Fibroblast of pulmonary artery (primary cell): ENCODE measurements around the gene GALE.
"Not testable (repeated sequence)": the region's sequence is repeated elsewhere in the genome, so short reads cannot be mapped to it uniquely, and the experiment has no call there.

Experiments
- DNase-seq: peaks from one replicate; pipeline ENCODE4 v3.0.0-alpha.2; 2010; ENCODE audit warnings: low read depth
- H3K4me3 ChIP-seq: replicated peaks from 2 replicates; pipeline ENCODE4 v1.5.1; 2011; ENCODE audit warnings: low read depth, mild to moderate bottlenecking, control low read depth, low read length, moderate library complexity
- TF ChIP-seq, protein P1 (sequence below): IDR thresholded peaks from 2 replicates; pipeline ENCODE4 v1.5.1; 2011; ENCODE audit warnings: mild to moderate bottlenecking, control low read depth, low read length, inconsistent platforms; ENCODE audit errors: missing control alignments

The GALE gene

DNA sequence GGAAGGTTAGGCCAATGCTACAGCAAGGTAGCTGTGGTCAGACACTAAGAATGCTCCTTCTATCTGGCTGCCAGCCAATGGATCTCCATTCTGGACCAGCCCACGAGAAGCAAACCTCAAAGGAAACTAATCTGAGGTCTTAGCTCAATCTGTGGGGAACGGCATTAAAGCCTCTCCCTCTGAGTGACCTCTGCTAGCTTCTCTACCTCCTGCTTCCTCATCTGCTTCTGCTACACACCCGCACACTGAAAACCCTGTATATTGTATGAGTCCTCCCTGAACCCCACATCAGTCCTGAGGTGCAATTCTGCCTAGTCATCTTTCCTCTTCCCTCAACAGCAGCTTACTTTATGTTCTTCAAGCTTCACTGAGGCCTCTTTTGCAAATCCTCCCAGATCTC lies 6.9 kb upstream of the GALE start:
- DNase-seq: no peak
- TF ChIP-seq, protein P1, sequence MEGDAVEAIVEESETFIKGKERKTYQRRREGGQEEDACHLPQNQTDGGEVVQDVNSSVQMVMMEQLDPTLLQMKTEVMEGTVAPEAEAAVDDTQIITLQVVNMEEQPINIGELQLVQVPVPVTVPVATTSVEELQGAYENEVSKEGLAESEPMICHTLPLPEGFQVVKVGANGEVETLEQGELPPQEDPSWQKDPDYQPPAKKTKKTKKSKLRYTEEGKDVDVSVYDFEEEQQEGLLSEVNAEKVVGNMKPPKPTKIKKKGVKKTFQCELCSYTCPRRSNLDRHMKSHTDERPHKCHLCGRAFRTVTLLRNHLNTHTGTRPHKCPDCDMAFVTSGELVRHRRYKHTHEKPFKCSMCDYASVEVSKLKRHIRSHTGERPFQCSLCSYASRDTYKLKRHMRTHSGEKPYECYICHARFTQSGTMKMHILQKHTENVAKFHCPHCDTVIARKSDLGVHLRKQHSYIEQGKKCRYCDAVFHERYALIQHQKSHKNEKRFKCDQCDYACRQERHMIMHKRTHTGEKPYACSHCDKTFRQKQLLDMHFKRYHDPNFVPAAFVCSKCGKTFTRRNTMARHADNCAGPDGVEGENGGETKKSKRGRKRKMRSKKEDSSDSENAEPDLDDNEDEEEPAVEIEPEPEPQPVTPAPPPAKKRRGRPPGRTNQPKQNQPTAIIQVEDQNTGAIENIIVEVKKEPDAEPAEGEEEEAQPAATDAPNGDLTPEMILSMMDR: no peak
- no peak overlapping the region for H3K4me3 ChIP-seq

DNA sequence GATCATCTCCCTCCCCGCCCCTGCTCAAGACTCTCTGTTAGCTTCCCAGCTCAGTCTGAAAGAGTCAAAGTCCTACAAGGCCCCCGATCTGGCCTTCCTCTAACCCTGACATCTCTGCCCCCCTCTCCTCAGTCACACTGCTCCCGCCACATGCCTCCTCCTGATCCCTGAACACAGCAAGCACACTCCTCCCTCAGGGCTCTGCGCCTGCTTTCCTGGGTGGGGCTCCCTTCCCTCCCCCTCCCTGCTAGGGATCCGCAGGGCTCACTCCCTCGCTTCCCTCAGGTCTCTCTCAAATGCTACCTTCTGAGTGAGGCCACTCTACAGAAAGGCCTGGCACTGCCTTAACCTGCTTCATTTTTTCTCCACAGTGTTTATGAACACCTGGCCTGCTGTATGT lies 5.7 kb upstream of the GALE start:
- TF ChIP-seq, protein P1: no peak
- DNase-seq: no peak
- no peak overlapping the region for H3K4me3 ChIP-seq

DNA sequence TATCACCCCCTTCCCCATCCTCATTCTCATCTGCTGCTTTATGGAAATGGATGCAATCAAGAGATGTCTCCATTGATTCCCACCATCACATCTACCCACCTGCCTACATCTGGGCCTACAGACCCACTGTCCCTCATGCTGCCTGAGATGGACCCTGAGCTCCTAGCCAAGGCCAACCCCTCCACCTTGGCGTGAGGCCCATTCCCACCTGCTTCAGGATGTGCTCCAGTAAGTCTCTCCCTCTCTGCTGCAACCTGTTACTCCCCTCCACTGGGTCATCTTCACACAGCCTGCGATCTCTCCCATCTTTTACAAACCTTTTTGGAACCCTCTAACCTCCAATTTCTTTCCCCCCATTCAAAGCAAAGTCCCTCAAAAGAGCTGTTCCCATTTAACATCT lies 4.5 kb upstream of the GALE start:
- TF ChIP-seq, protein P1: no peak
- DNase-seq: no peak
- H3K4me3 ChIP-seq: no peak overlapping the region

DNA sequence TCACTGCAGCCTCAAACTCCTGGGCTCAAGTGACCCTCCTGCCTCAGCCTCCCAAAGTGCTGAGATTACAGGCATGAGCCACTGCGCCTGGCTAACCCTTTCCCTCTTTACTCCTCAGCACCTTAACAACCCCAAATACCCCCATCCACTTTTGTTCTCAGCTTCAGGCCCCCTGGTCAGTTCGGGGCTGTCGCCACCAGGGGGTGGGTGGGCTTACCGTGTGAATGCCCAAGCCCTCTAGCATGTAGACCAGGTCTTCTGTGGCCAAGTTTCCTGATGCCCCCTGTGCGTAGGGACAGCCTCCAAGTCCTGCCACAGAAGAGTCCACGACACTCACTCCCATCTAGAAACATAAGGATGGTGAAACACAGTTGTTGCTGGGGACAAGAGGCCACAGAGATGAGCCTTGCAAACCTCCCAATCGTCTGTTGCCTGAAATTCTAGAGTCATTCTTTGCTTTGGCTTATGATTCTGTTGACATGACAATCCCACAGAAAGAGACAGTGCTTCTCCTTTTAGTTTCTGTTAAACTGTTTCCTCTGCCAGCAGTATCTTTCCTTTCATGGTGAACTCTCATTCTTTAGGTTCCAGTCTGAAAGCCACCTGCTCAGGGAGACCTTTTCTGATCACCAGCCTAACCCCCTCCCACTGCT lies 3.8 kb upstream of the GALE start:
- TF ChIP-seq, protein P1: peak; percentile 22
- H3K4me3 ChIP-seq: no peak overlapping the region
- DNase-seq: no peak

DNA sequence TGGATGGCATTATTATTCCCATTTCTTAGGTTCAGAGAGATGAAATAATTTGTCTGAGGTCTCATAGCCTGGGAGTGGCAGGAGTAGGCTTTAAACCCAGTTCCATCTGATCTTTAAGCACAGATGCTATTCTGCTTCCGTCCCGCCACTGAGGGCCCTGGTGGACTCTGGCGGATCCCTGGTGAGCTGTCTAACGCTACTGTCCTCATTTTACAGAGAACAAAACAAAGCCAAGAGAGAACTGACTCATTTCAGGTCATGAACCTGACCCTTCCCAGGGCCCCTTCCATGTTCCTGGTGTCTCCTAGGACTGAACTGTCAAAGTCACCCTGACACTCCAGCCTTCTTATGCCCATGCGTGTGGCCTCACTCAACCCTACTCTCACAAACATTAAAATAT lies 3.1 kb upstream of the GALE start:
- no peak overlapping the region for H3K4me3 ChIP-seq
- no peak for DNase-seq
- TF ChIP-seq, protein P1: no peak

DNA sequence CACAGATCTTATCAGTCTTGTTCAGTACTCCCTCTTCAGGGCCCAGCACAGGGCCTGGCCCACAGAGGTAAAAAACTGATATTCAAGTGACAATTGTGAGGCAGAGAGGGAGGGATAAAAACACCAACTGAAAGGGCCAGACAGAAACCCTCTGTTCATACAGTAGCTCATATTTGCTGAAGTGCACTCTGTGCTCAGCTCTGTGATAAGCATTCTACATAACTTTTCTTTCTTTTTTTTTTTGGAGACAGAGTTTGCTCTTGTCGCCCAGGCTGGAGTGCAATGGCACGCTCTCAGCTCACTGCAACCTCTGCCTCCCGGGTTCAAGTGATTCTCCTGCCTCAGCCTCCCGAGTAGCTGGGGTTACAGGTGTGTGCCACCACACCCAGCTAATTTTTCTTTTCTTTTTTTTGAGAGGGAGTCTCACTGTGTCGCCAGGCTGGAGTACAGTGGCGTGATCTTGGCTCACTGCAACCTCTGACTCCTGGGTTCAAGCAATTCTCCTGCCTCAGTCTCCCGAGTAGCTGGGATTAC lies 2.3 kb upstream of the GALE start:
- H3K4me3 ChIP-seq, DNase-seq: not testable (repeated sequence)

DNA sequence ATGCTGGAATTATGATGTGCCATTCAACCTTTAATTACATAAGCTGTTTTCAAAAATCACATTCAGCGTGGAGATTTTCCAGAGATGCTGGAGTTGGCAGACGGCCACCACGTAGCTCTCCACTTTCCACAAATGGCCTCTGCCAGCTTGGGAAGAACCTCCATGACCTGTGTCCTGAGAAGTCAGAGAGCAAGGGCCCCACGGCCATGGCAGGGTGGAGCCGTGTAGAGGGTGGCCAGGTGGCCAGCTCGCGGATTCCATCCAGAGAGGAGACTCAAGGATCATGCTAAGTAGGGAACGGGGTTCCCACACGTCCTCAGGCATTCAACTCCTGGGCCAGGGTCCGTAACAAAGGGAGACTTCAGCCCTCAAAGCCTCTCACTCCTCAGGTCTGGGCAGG lies 1.3 kb upstream of the GALE start:
- H3K4me3 ChIP-seq: no peak overlapping the region
- DNase-seq: no peak
- TF ChIP-seq, protein P1: no peak
